GM12874 (cell line): ENCODE measurements around the gene PLA2G6.

ENCODE experiments used
- CTCF ChIP-seq: IDR thresholded peaks from 2 replicates; pipeline ENCODE4 v1.5.1; 2011; ENCODE audit warnings: low read depth, mild to moderate bottlenecking, control low read depth, low read length, moderate library complexity; ENCODE audit not compliant: insufficient read depth

Gene PLA2G6

GRCh38 chr22:38175206-38176118, 6.2 kb downstream of the PLA2G6 start:
- TF ChIP-seq CTCF: no peak

GRCh38 chr22:38174626-38175025, 7.0 kb downstream of the PLA2G6 start:
- no peak for TF ChIP-seq CTCF

- TF ChIP-seq CTCF: no peak
These were observed 8.1 kb downstream of the PLA2G6 start for GRCh38 chr22:38173641-38173906.

- TF ChIP-seq CTCF: no peak
These were observed 8.6 kb downstream of the PLA2G6 start for GRCh38 chr22:38172832-38173640.

GRCh38 chr22:38171927-38172831, 9.5 kb downstream of the PLA2G6 start:
- TF ChIP-seq CTCF: no peak

- no peak for TF ChIP-seq CTCF
These were observed 11.2 kb downstream of the PLA2G6 start for GRCh38 chr22:38170469-38170868.

- TF ChIP-seq CTCF: no peak
These were observed 12.5 kb downstream of the PLA2G6 start for GRCh38 chr22:38169116-38169515.
